ENCODE data around the gene PSTPIP2. TPM values are rescaled to one million over a fixed set of nuclear protein-coding genes. Genes with fewer than 3 reads are reported as not detected.

Gene PSTPIP2
- total RNA-seq, 1 donor from 2014 or later, result 6.1 TPM

- H3K4me3 Mint-ChIP-seq (ENCODE audit: low read depth), result no peak overlapping the region
- H3K27ac Mint-ChIP-seq, result no peak overlapping the region
- no peak for DNase-seq (ENCODE audit: low spot score, unreplicated experiment)
- no peaks in the 10 kb centered on the region for H3K9me3 Mint-ChIP-seq (ENCODE audit: low read depth)
- peaks cover 35% of the 10 kb centered on the region for H3K36me3 Mint-ChIP-seq (ENCODE audit: insufficient read depth)
- no peak for TF ChIP-seq CTCF (IDR thresholded peaks at IDR 0.05; ENCODE audit: unreplicated experiment)
- H3K4me1 Mint-ChIP-seq (ENCODE audit: low read depth), result no peaks in the 10 kb centered on the region
- H3K27me3 Mint-ChIP-seq, result no peaks in the 10 kb centered on the region
These were observed 131.3 kb downstream of the PSTPIP2 start for GRCh38 chr18:45940724-45941123.

- no peak for TF ChIP-seq CTCF (IDR thresholded peaks at IDR 0.05; ENCODE audit: unreplicated experiment)
- H3K36me3 Mint-ChIP-seq (ENCODE audit: insufficient read depth), result peaks cover 28% of the 10 kb centered on the region
- no peak for DNase-seq (ENCODE audit: low spot score, unreplicated experiment)
- H3K9me3 Mint-ChIP-seq (ENCODE audit: low read depth), result no peaks in the 10 kb centered on the region
- H3K27ac Mint-ChIP-seq, result no peak overlapping the region
- no peak overlapping the region for H3K4me3 Mint-ChIP-seq (ENCODE audit: low read depth)
- no peaks in the 10 kb centered on the region for H3K4me1 Mint-ChIP-seq (ENCODE audit: low read depth)
- H3K27me3 Mint-ChIP-seq, result no peaks in the 10 kb centered on the region
These were observed 132.8 kb downstream of the PSTPIP2 start for GRCh38 chr18:45939236-45939635.

- Mint-ChIP-seq H3K27ac (peak overlapping the region; percentile 37), H3K36me3 (ENCODE audit: insufficient read depth) (peaks cover 23% of the 10 kb centered on the region), H3K27me3 (no peaks in the 10 kb centered on the region), H3K9me3 (ENCODE audit: low read depth) (no peaks in the 10 kb centered on the region), H3K4me1 (ENCODE audit: low read depth) (no peaks in the 10 kb centered on the region), H3K4me3 (ENCODE audit: low read depth) (no peak overlapping the region)
- DNase-seq (ENCODE audit: low spot score, unreplicated experiment), result no peak
- TF ChIP-seq CTCF (IDR thresholded peaks at IDR 0.05; ENCODE audit: unreplicated experiment), result no peak
These were observed 133.5 kb downstream of the PSTPIP2 start for GRCh38 chr18:45938488-45938935.

- no peak for TF ChIP-seq CTCF (IDR thresholded peaks at IDR 0.05; ENCODE audit: unreplicated experiment)
- peaks cover 23% of the 10 kb centered on the region for H3K36me3 Mint-ChIP-seq (ENCODE audit: insufficient read depth)
- H3K27me3 Mint-ChIP-seq, result no peaks in the 10 kb centered on the region
- no peak for DNase-seq (ENCODE audit: low spot score, unreplicated experiment)
- no peaks in the 10 kb centered on the region for H3K9me3 Mint-ChIP-seq (ENCODE audit: low read depth)
- no peaks in the 10 kb centered on the region for H3K4me1 Mint-ChIP-seq (ENCODE audit: low read depth)
- H3K27ac Mint-ChIP-seq, result no peak overlapping the region
- H3K4me3 Mint-ChIP-seq (ENCODE audit: low read depth), result no peak overlapping the region
These were observed 136.3 kb downstream of the PSTPIP2 start for GRCh38 chr18:45935591-45936335.

Other genes with a start within 250 kb of the PSTPIP2 start
- gene SIGLEC15, start 246.6 kb downstream of the PSTPIP2 start, total RNA-seq, result not detected in 2 replicates
- 35.3 and 38.3 TPM in 2 replicates for gene EPG5, start 104.9 kb downstream of the PSTPIP2 start, total RNA-seq
- gene ATP5F1A, start 26.0 kb upstream of the PSTPIP2 start, total RNA-seq, result 375 and 390 TPM in 2 replicates
- gene HAUS1, start 32.1 kb upstream of the PSTPIP2 start, total RNA-seq, result 57.0 and 58.3 TPM in 2 replicates